ENCODE measurements around the gene CDK16.

GRCh38 chrX:47171996-47172395 lies 46.5 kb upstream of the CDK16 start:
- TF ChIP-seq, protein P1, sequence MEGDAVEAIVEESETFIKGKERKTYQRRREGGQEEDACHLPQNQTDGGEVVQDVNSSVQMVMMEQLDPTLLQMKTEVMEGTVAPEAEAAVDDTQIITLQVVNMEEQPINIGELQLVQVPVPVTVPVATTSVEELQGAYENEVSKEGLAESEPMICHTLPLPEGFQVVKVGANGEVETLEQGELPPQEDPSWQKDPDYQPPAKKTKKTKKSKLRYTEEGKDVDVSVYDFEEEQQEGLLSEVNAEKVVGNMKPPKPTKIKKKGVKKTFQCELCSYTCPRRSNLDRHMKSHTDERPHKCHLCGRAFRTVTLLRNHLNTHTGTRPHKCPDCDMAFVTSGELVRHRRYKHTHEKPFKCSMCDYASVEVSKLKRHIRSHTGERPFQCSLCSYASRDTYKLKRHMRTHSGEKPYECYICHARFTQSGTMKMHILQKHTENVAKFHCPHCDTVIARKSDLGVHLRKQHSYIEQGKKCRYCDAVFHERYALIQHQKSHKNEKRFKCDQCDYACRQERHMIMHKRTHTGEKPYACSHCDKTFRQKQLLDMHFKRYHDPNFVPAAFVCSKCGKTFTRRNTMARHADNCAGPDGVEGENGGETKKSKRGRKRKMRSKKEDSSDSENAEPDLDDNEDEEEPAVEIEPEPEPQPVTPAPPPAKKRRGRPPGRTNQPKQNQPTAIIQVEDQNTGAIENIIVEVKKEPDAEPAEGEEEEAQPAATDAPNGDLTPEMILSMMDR (conservative IDR thresholded peaks at IDR 0.05 in 1 of 2, IDR thresholded peaks at IDR 0.05 in 1 of 2; ENCODE audit: extremely low read depth in 1 of 2, insufficient read depth in 1 of 2, low read depth in 1 of 2, low read length in 2 of 2), result no peak
- no peak for TF ChIP-seq EZH2 (IDR thresholded peaks at IDR 0.05; ENCODE audit: borderline replicate concordance, low read length)

Data from mammary epithelial cell (primary cell).